Vagina (tissue), 2 donors: Measurements from ENCODE around the gene TLR7. TPM values are rescaled to one million over a fixed set of nuclear protein-coding genes. Genes with fewer than 3 reads are reported as not detected.

Experiments used
- DNase-seq, 2 donors: peaks; one replicate each; pipeline ENCODE4 v3.0.0-alpha.2; 2017; ENCODE audit errors: extremely low spot score in 2 of 2
- H3K27ac ChIP-seq: fragments of 200-600 bp; sonication (generic); one replicate; pipeline ENCODE4 v1.5.1; 2019
- H3K27me3 ChIP-seq: fragments of 200-600 bp; sonication (generic); one replicate; pipeline ENCODE4 v1.5.1; 2019
- H3K36me3 ChIP-seq, 2 donors: fragments of 200-600 bp; sonication (generic); one replicate each; pipeline ENCODE4 v1.5.1; 2017 to 2019
- H3K4me1 ChIP-seq: fragments of 200-600 bp; sonication (generic); one replicate; pipeline ENCODE4 v1.5.1; 2019
- H3K4me3 ChIP-seq, 2 donors: fragments of 200-600 bp; sonication (generic); 1 replicate in 1 of 2; 2 replicates in 1 of 2; pipeline ENCODE4 v1.5.1; 2016 to 2019
- H3K9me3 ChIP-seq: fragments of 200-600 bp; sonication (generic); one replicate; pipeline ENCODE4 v1.5.1; 2019
- CTCF ChIP-seq, 3 experiments: fragments of 450-650 bp in 2 of 3; fragments of 200-600 bp in 1 of 3; sonication (generic) in 1 of 3; IDR thresholded peaks; one replicate each; pipeline ENCODE4 v1.5.1; 2017 to 2019; ENCODE audit warnings: antibody characterized with exemption in 3 of 3, mild to moderate bottlenecking in 2 of 3, moderate library complexity in 2 of 3
- POLR2A ChIP-seq, 2 donors: fragments of 450-650 bp; IDR thresholded peaks; one replicate each; pipeline ENCODE4 v1.6.1; 2017; ENCODE audit warnings: antibody characterized with exemption in 2 of 2, mild to moderate bottlenecking in 2 of 2, moderate library complexity in 2 of 2
- POLR2AphosphoS5 ChIP-seq, 2 donors: sonication (generic); formaldehyde crosslinking; IDR thresholded peaks; one replicate each; pipeline ENCODE4 v1.9.0; 2017; ENCODE audit warnings: antibody characterized with exemption in 2 of 2, mild to moderate bottlenecking in 2 of 2, low read depth in 1 of 2; ENCODE audit not compliant: insufficient read depth in 1 of 2
- intact Hi-C: fragments of 100-400 bp; cut with DNase I; formaldehyde crosslinking; loops from one replicate; pipeline ENCODE4 v1.15.1; 2023
- total RNA-seq: library from RNA; depleted of rRNA; stranded (reverse); fragments of >200 nt; gene quantifications from one replicate; pipeline ENCODE4 v1.2.3, GENCODE V29; 2016

TLR7 gene
- total RNA-seq, 1 donor from 2014 or later = not detected

- Histone ChIP-seq H3K36me3 (peaks cover 0 to 6% of the 10 kb centered on the region in 2 donors), H3K27ac (no peak overlapping the region), H3K4me3 (no peak overlapping the region), H3K27me3 (no peaks in the 10 kb centered on the region), H3K4me1 (no peaks in the 10 kb centered on the region), H3K9me3 (no peaks in the 10 kb centered on the region)
- no peak for TF ChIP-seq CTCF (IDR thresholded peaks at IDR 0.05)
- no peak for TF ChIP-seq POLR2AphosphoS5 (IDR thresholded peaks at IDR 0.05; ENCODE audit: insufficient read depth in 1 of 2, low read depth in 1 of 2)
- TF ChIP-seq POLR2A (IDR thresholded peaks at IDR 0.05) = no peak
- no peak for DNase-seq
- intact Hi-C loops = no loop called here
These were observed 41.1 kb upstream of the TLR7 start for GRCh38 chrX:12825801-12826200.

- Histone ChIP-seq H3K9me3 (no peaks in the 10 kb centered on the region), H3K27ac (no peak overlapping the region), H3K36me3 (no peaks in the 10 kb centered on the region), H3K4me1 (no peaks in the 10 kb centered on the region), H3K27me3 (no peaks in the 10 kb centered on the region), H3K4me3 (no peak overlapping the region)
- TF ChIP-seq CTCF (IDR thresholded peaks at IDR 0.05) = no peak
- no peak for TF ChIP-seq POLR2AphosphoS5 (IDR thresholded peaks at IDR 0.05; ENCODE audit: insufficient read depth in 1 of 2, low read depth in 1 of 2)
- no peak for TF ChIP-seq POLR2A (IDR thresholded peaks at IDR 0.05)
- intact Hi-C loops = no loop called here
- no peak for DNase-seq
These were observed 23.7 kb upstream of the TLR7 start for GRCh38 chrX:12843061-12843667.

GRCh38 chrX:12843668-12844279 is 23.1 kb upstream of the TLR7 start:
- intact Hi-C loops = no loop called here
- Histone ChIP-seq H3K36me3 (no peaks in the 10 kb centered on the region), H3K4me3 (no peak overlapping the region), H3K27ac (no peak overlapping the region), H3K4me1 (no peaks in the 10 kb centered on the region), H3K27me3 (no peaks in the 10 kb centered on the region), H3K9me3 (no peaks in the 10 kb centered on the region)
- TF ChIP-seq POLR2A (IDR thresholded peaks at IDR 0.05) (no peak), CTCF (IDR thresholded peaks at IDR 0.05) (no peak), POLR2AphosphoS5 (IDR thresholded peaks at IDR 0.05; ENCODE audit: insufficient read depth in 1 of 2, low read depth in 1 of 2) (no peak)
- no peak for DNase-seq

DNA sequence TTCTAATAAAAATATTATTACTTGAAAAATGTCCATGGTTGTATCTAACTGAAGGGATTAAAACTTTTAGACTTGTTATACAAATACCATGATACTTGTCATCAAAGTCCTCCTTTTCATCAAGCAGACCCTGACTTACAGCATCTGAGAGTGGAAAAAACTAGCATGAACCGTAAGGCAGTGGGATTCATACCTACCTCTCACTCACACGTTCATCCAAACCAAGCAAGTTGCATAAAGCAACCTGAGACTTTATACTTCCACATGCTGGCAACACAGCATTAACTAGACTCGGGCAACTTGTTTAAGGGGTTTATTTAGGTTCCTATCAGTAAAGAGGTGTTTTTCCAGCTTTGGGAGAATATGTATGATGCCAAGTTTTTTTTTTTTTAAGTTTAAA is 22.6 kb upstream of the TLR7 start:
- intact Hi-C loops = no loop called here
- Histone ChIP-seq H3K27me3 (no peaks in the 10 kb centered on the region), H3K9me3 (no peaks in the 10 kb centered on the region), H3K4me3 (no peak overlapping the region), H3K27ac (no peak overlapping the region), H3K36me3 (no peaks in the 10 kb centered on the region), H3K4me1 (no peaks in the 10 kb centered on the region)
- no peak for DNase-seq
- TF ChIP-seq POLR2AphosphoS5 (IDR thresholded peaks at IDR 0.05; ENCODE audit: insufficient read depth in 1 of 2, low read depth in 1 of 2) (no peak), CTCF (IDR thresholded peaks at IDR 0.05) (no peak), POLR2A (IDR thresholded peaks at IDR 0.05) (no peak)

DNA sequence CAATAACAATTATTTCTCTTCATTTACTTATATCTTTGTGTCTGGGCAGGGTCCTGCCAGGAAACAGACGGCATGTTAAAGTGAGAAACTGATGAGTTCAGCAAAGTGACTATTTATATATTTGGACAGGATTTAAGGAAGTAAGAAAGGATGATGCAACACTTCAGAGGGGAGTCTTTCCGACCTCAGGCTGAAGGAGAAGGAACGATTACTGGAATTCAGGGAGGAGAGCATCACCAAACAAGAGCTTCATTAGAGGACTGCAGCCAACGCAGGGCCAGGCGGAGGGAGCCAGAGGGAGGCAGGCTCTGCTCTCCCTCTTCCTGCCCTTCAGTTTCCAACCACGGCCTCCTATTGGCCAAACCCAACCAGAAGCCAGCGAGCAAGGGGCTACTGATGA is 1.5 kb upstream of the TLR7 start:
- Histone ChIP-seq H3K36me3 (no peaks in the 10 kb centered on the region), H3K4me1 (no peaks in the 10 kb centered on the region), H3K27ac (no peak overlapping the region), H3K4me3 (no peak overlapping the region), H3K9me3 (no peaks in the 10 kb centered on the region), H3K27me3 (no peaks in the 10 kb centered on the region)
- DNase-seq = no peak
- no peak for TF ChIP-seq POLR2AphosphoS5 (IDR thresholded peaks at IDR 0.05; ENCODE audit: insufficient read depth in 1 of 2, low read depth in 1 of 2)
- no peak for TF ChIP-seq POLR2A (IDR thresholded peaks at IDR 0.05)
- TF ChIP-seq CTCF (IDR thresholded peaks at IDR 0.05) = no peak
- intact Hi-C loops = no loop called here
